ENCODE data around the gene ATP2C1. TPM values are rescaled to one million over a fixed set of nuclear protein-coding genes. Genes with fewer than 3 reads are reported as not detected.
A peak's percentile ranks its signal among the peaks of the same experiment; 100 is the strongest.
"Not testable (repeated sequence)": the region's sequence is repeated elsewhere in the genome, so short reads cannot be mapped to it uniquely, and the experiment has no call there.

The ATP2C1 gene
- total RNA-seq, 1 donor from 2014 or later: 76.9 TPM

GRCh38 chr3:130968221-130968620 lies 74.3 kb downstream of the ATP2C1 start:
- intact Hi-C loops (cut with DNase I): no loop called here
- DNase-seq (ENCODE audit: low spot score): no peak
- no peak for ATAC-seq

GRCh38 chr3:130969621-130970020 lies 75.7 kb downstream of the ATP2C1 start:
- intact Hi-C loops (cut with DNase I): no loop called here
- DNase-seq (ENCODE audit: low spot score): no peak
- no peak for ATAC-seq

GRCh38 chr3:130971208-130971607 lies 77.3 kb downstream of the ATP2C1 start:
- no peak for ATAC-seq
- intact Hi-C loops (cut with DNase I): no loop called here

GRCh38 chr3:130972592-130972991 lies 78.7 kb downstream of the ATP2C1 start:
- ATAC-seq; intact Hi-C loops (cut with DNase I); DNase-seq (ENCODE audit: low spot score): not testable (repeated sequence)

More at GRCh38 chr3:130971208-130971607, 77.3 kb downstream of the ATP2C1 start:
- no peak for DNase-seq (ENCODE audit: low spot score)

- no peak for DNase-seq (ENCODE audit: low spot score)
- intact Hi-C loops (cut with DNase I): no loop called here
- peak; percentile 45 for ATAC-seq
These were observed 79.5 kb downstream of the ATP2C1 start for GRCh38 chr3:130973406-130973805.

- intact Hi-C loops (cut with DNase I): no loop called here
- ATAC-seq: no peak
- no peak for DNase-seq (ENCODE audit: low spot score)
These were observed 80.3 kb downstream of the ATP2C1 start for GRCh38 chr3:130974201-130974600.

GRCh38 chr3:130975251-130975650 lies 81.4 kb downstream of the ATP2C1 start:
- no peak for ATAC-seq
- no peak for DNase-seq (ENCODE audit: low spot score)
- intact Hi-C loops (cut with DNase I): no loop called here

GRCh38 chr3:130976706-130977105 lies 82.8 kb downstream of the ATP2C1 start:
- no peak for DNase-seq (ENCODE audit: low spot score)
- intact Hi-C loops (cut with DNase I): no loop called here
- ATAC-seq: no peak

- ATAC-seq (no peak), DNase-seq (ENCODE audit: low spot score) (no peak)
- intact Hi-C loops (cut with DNase I): no loop called here
These were observed 85.2 kb downstream of the ATP2C1 start for GRCh38 chr3:130979117-130979516.

GRCh38 chr3:130981469-130981868 lies 87.6 kb downstream of the ATP2C1 start:
- intact Hi-C loops (cut with DNase I): no loop called here
- ATAC-seq (no peak), DNase-seq (ENCODE audit: low spot score) (no peak)

GRCh38 chr3:130990282-130990681 lies 96.4 kb downstream of the ATP2C1 start:
- ATAC-seq (no peak), DNase-seq (ENCODE audit: low spot score) (no peak)
- intact Hi-C loops (cut with DNase I): no loop called here

- no peak for ATAC-seq
- no peak for DNase-seq (ENCODE audit: low spot score)
- intact Hi-C loops (cut with DNase I): no loop called here
These were observed 97.2 kb downstream of the ATP2C1 start for GRCh38 chr3:130991126-130991525.

GRCh38 chr3:130992344-130992743 lies 98.5 kb downstream of the ATP2C1 start:
- intact Hi-C loops (cut with DNase I): no loop called here
- ATAC-seq: no peak
- no peak for DNase-seq (ENCODE audit: low spot score)

- intact Hi-C loops (cut with DNase I): no loop called here
- DNase-seq (ENCODE audit: low spot score): no peak
- ATAC-seq: no peak
These were observed 103.4 kb downstream of the ATP2C1 start for GRCh38 chr3:130997289-130997688.

- DNase-seq (ENCODE audit: low spot score): no peak
- intact Hi-C loops (cut with DNase I): no loop called here
- ATAC-seq: no peak
These were observed 107.2 kb downstream of the ATP2C1 start for GRCh38 chr3:131001071-131001470.

- no peak for ATAC-seq
- intact Hi-C loops (cut with DNase I): no loop called here
- no peak for DNase-seq (ENCODE audit: low spot score)
These were observed 110.7 kb downstream of the ATP2C1 start for GRCh38 chr3:131004603-131005002.

GRCh38 chr3:131007256-131007655 lies 113.4 kb downstream of the ATP2C1 start:
- no peak for ATAC-seq
- intact Hi-C loops (cut with DNase I): no loop called here
- no peak for DNase-seq (ENCODE audit: low spot score)

GRCh38 chr3:131007782-131008181 lies 113.9 kb downstream of the ATP2C1 start:
- DNase-seq (ENCODE audit: low spot score) (no peak), ATAC-seq (no peak)
- intact Hi-C loops (cut with DNase I): no loop called here

- DNase-seq (ENCODE audit: low spot score) (no peak), ATAC-seq (no peak)
- intact Hi-C loops (cut with DNase I): no loop called here
These were observed 114.4 kb downstream of the ATP2C1 start for GRCh38 chr3:131008326-131008725.

- DNase-seq (ENCODE audit: low spot score) (no peak), ATAC-seq (no peak)
- intact Hi-C loops (cut with DNase I): no loop called here
These were observed 115.8 kb downstream of the ATP2C1 start for GRCh38 chr3:131009698-131010097.

- DNase-seq (ENCODE audit: low spot score) (no peak), ATAC-seq (no peak)
- intact Hi-C loops (cut with DNase I): no loop called here
These were observed 125.1 kb downstream of the ATP2C1 start for GRCh38 chr3:131018970-131019369.
